Neural progenitor cell (in vitro differentiated cells): ENCODE data around the gene ATXN1. TPM values are rescaled to one million over a fixed set of nuclear protein-coding genes. Genes with fewer than 3 reads are reported as not detected.
"Not testable (repeated sequence)": the region's sequence is repeated elsewhere in the genome, so short reads cannot be mapped to it uniquely, and the experiment has no call there.

ENCODE experiments used
- DNase-seq: peaks from one replicate; pipeline ENCODE4 v3.0.0-alpha.2; 2016; ENCODE audit warnings: low spot score
- H2AFZ ChIP-seq: fragments of 200-600 bp; sonication (generic); replicated peaks from 2 replicates; pipeline ENCODE4 v1.6.1; 2016; ENCODE audit warnings: antibody characterized with exemption
- H3F3A ChIP-seq: fragments of 200-600 bp; sonication (generic); 2 replicates; pipeline ENCODE4 v1.6.1; 2016; ENCODE audit warnings: antibody characterized with exemption, low read depth
- H3K27ac ChIP-seq: fragments of 200-600 bp; sonication (generic); 2 replicates; pipeline ENCODE4 v1.5.1; 2016; ENCODE audit warnings: mild to moderate bottlenecking
- H3K27me3 ChIP-seq: fragments of 200-600 bp; sonication (generic); 2 replicates; pipeline ENCODE4 v1.6.1; 2016; ENCODE audit warnings: mild to moderate bottlenecking, moderate library complexity
- H3K36me3 ChIP-seq: fragments of 200-600 bp; sonication (generic); 2 replicates; pipeline ENCODE4 v1.5.1; 2016
- H3K4me1 ChIP-seq: fragments of 200-600 bp; sonication (generic); 2 replicates; pipeline ENCODE4 v1.6.1; 2016; ENCODE audit warnings: mixed run types
- H3K4me2 ChIP-seq: fragments of 200-600 bp; sonication (generic); 2 replicates; pipeline ENCODE4 v1.6.1; 2016
- H3K4me3 ChIP-seq: fragments of 200-600 bp; sonication (generic); 2 replicates; pipeline ENCODE4 v1.5.1; 2016
- H3K79me2 ChIP-seq: fragments of 200-600 bp; sonication (generic); 2 replicates; pipeline ENCODE4 v1.6.1; 2016; ENCODE audit warnings: low read depth
- H3K9ac ChIP-seq: fragments of 200-600 bp; sonication (generic); 2 replicates; pipeline ENCODE4 v1.6.1; 2016
- H3K9me3 ChIP-seq: fragments of 200-600 bp; sonication (generic); 2 replicates; pipeline ENCODE4 v1.5.1; 2016; ENCODE audit warnings: low read depth
- H4K20me1 ChIP-seq: fragments of 200-600 bp; sonication (generic); 2 replicates; pipeline ENCODE4 v1.6.1; 2016; ENCODE audit warnings: low read depth
- H3K27ac Mint-ChIP-seq: 3 replicates; pipeline ENCODE4 v1.8.0; 2021; ENCODE audit warnings: mixed read lengths
- H3K27me3 Mint-ChIP-seq: 2 replicates; pipeline ENCODE4 v1.8.0; 2022; ENCODE audit warnings: low read depth, mild to moderate bottlenecking, inconsistent platforms, moderate library complexity, mixed read lengths; ENCODE audit not compliant: insufficient read depth
- H3K36me3 Mint-ChIP-seq: 3 replicates; pipeline ENCODE4 v1.8.0; 2021; ENCODE audit warnings: mixed read lengths
- H3K4me1 Mint-ChIP-seq: 3 replicates; pipeline ENCODE4 v1.8.0; 2021; ENCODE audit warnings: mixed read lengths
- H3K4me3 Mint-ChIP-seq: 3 replicates; pipeline ENCODE4 v1.8.0; 2021; ENCODE audit warnings: mild to moderate bottlenecking, moderate library complexity, mixed read lengths
- H3K9me3 Mint-ChIP-seq: 3 replicates; pipeline ENCODE4 v1.8.0; 2020; ENCODE audit warnings: mixed read lengths
- CTCF ChIP-seq: fragments of 200-600 bp; sonication (generic); IDR thresholded peaks from 2 replicates; pipeline ENCODE4 v1.5.1; 2017; ENCODE audit warnings: antibody characterized with exemption, mild to moderate bottlenecking
- EZH2 ChIP-seq: fragments of 200-600 bp; sonication (generic); IDR thresholded peaks from 2 replicates; pipeline ENCODE4 v1.6.1; 2017; ENCODE audit warnings: antibody characterized with exemption, mild to moderate bottlenecking, moderate library complexity
- EZH2phosphoT487 ChIP-seq: fragments of 200-600 bp; sonication (generic); IDR thresholded peaks from 2 replicates; pipeline ENCODE4 v1.6.1; 2017; ENCODE audit warnings: antibody characterized with exemption
- total RNA-seq: library from RNA; depleted of rRNA; stranded (reverse); fragments of >200 nt; gene quantifications from 2 replicates; pipeline ENCODE4 v1.2.3, GENCODE V29; 2015; ENCODE audit warnings: low replicate concordance

ATXN1 gene
- total RNA-seq, 1 donor from 2014 or later, result 3.6 TPM

- H3K4me2 ChIP-seq, result no peak overlapping the region
- no peaks in the 10 kb centered on the region for H3K4me1 ChIP-seq
- H3K9me3 ChIP-seq, result no peaks in the 10 kb centered on the region
- H3K27ac Mint-ChIP-seq, result no peak overlapping the region
- DNase-seq, result no peak
- no peaks in the 10 kb centered on the region for H3K27me3 ChIP-seq
- H3K4me3 ChIP-seq, result no peak overlapping the region
- no peaks in the 10 kb centered on the region for H3K9me3 Mint-ChIP-seq
- H4K20me1 ChIP-seq, result no peaks in the 10 kb centered on the region
- H3K79me2 ChIP-seq, result no peaks in the 10 kb centered on the region
- no peak for TF ChIP-seq CTCF
- TF ChIP-seq EZH2phosphoT487, result no peak
- TF ChIP-seq EZH2, result no peak
- no peaks in the 10 kb centered on the region for H3K36me3 ChIP-seq
- H3F3A ChIP-seq, result no peaks in the 10 kb centered on the region
- no peak overlapping the region for H3K4me3 Mint-ChIP-seq
- H3K9ac ChIP-seq, result no peak overlapping the region
- H3K27ac ChIP-seq, result no peak overlapping the region
- H3K27me3 Mint-ChIP-seq, result peaks cover 7% of the 10 kb centered on the region
- no peak overlapping the region for H2AFZ ChIP-seq
- peaks cover 29% of the 10 kb centered on the region for H3K4me1 Mint-ChIP-seq
- no peaks in the 10 kb centered on the region for H3K36me3 Mint-ChIP-seq
Measured at GRCh38 chr6:16408766-16409165, 352.5 kb downstream of the ATXN1 start.

- H3F3A ChIP-seq, result no peaks in the 10 kb centered on the region
- no peaks in the 10 kb centered on the region for H3K4me1 ChIP-seq
- H4K20me1 ChIP-seq, result no peaks in the 10 kb centered on the region
- H3K4me1 Mint-ChIP-seq, result peaks cover 24% of the 10 kb centered on the region
- no peaks in the 10 kb centered on the region for H3K79me2 ChIP-seq
- H3K4me3 ChIP-seq, result no peak overlapping the region
- H2AFZ ChIP-seq, result no peak overlapping the region
- no peaks in the 10 kb centered on the region for H3K36me3 Mint-ChIP-seq
- H3K9ac ChIP-seq, result no peak overlapping the region
- H3K36me3 ChIP-seq, result no peaks in the 10 kb centered on the region
- no peaks in the 10 kb centered on the region for H3K9me3 Mint-ChIP-seq
- no peak for DNase-seq
- no peaks in the 10 kb centered on the region for H3K27me3 ChIP-seq
- H3K4me2 ChIP-seq, result no peak overlapping the region
- H3K27ac Mint-ChIP-seq, result no peak overlapping the region
- no peaks in the 10 kb centered on the region for H3K9me3 ChIP-seq
- TF ChIP-seq EZH2 (no peak), EZH2phosphoT487 (no peak), CTCF (no peak)
- H3K27ac ChIP-seq, result no peak overlapping the region
- H3K27me3 Mint-ChIP-seq, result peaks cover 5% of the 10 kb centered on the region
- H3K4me3 Mint-ChIP-seq, result no peak overlapping the region
Measured at GRCh38 chr6:16406966-16407365, 354.3 kb downstream of the ATXN1 start.

GRCh38 chr6:16406538-16406937, 354.7 kb downstream of the ATXN1 start:
- H3K27ac Mint-ChIP-seq, H3K9me3 Mint-ChIP-seq: not testable (repeated sequence)

GRCh38 chr6:16405375-16405774, 355.9 kb downstream of the ATXN1 start:
- Mint-ChIP-seq H3K27ac (no peak overlapping the region), H3K4me3 (no peak overlapping the region), H3K36me3 (peaks cover 3% of the 10 kb centered on the region), H3K27me3 (peaks cover 5% of the 10 kb centered on the region), H3K4me1 (peaks cover 28% of the 10 kb centered on the region), H3K9me3 (peaks cover 5% of the 10 kb centered on the region)
- TF ChIP-seq EZH2 (no peak), EZH2phosphoT487 (no peak)
- Histone ChIP-seq H3K79me2 (no peaks in the 10 kb centered on the region), H3K9ac (no peak overlapping the region), H4K20me1 (no peaks in the 10 kb centered on the region), H3K9me3 (no peaks in the 10 kb centered on the region), H3K27ac (no peak overlapping the region), H3F3A (no peaks in the 10 kb centered on the region), H3K4me2 (no peak overlapping the region), H3K36me3 (no peaks in the 10 kb centered on the region), H3K27me3 (no peaks in the 10 kb centered on the region), H3K4me3 (no peak overlapping the region), H3K4me1 (no peaks in the 10 kb centered on the region), H2AFZ (no peak overlapping the region)
- DNase-seq, result no peak

More at GRCh38 chr6:16406538-16406937, 354.7 kb downstream of the ATXN1 start:
- H3K27ac ChIP-seq, H3K36me3 Mint-ChIP-seq, H3F3A ChIP-seq, H3K4me3 ChIP-seq, H3K27me3 ChIP-seq, H3K36me3 ChIP-seq, H3K9ac ChIP-seq, H3K4me3 Mint-ChIP-seq, H3K79me2 ChIP-seq, H3K9me3 ChIP-seq, DNase-seq, H2AFZ ChIP-seq, H3K4me2 ChIP-seq, H4K20me1 ChIP-seq, H3K27me3 Mint-ChIP-seq, H3K4me1 ChIP-seq: not testable (repeated sequence)
- H3K4me1 Mint-ChIP-seq, result peaks cover 27% of the 10 kb centered on the region
